Duodenal mucosa (tissue), 2 donors: ENCODE data around the gene LYSET.

Experiments used
- H3K27ac ChIP-seq: one replicate; pipeline ENCODE4 v1.7.0; 2013; ENCODE audit warnings: low read depth, low read length
- H3K27me3 ChIP-seq, 2 donors: one replicate each; pipeline ENCODE4 v1.7.0; 2013; ENCODE audit warnings: low read length in 2 of 2, control low read depth in 1 of 2; ENCODE audit not compliant: insufficient read depth in 2 of 2, control insufficient read depth in 1 of 2
- H3K36me3 ChIP-seq, 2 donors: one replicate each; pipeline ENCODE4 v1.7.0; 2013; ENCODE audit warnings: low read length in 2 of 2, control low read depth in 1 of 2; ENCODE audit not compliant: insufficient read depth in 2 of 2, control insufficient read depth in 1 of 2
- H3K4me1 ChIP-seq, 2 donors: one replicate each; pipeline ENCODE4 v1.7.0; 2013; ENCODE audit warnings: low read length in 2 of 2, control low read depth in 1 of 2; ENCODE audit not compliant: insufficient read depth in 2 of 2, control insufficient read depth in 1 of 2
- H3K4me3 ChIP-seq, 2 donors: one replicate each; pipeline ENCODE4 v1.7.0; 2013; ENCODE audit warnings: low read length in 2 of 2, low read depth in 1 of 2
- H3K9ac ChIP-seq, 2 donors: one replicate each; pipeline ENCODE4 v1.7.0; 2013; ENCODE audit warnings: low read length in 2 of 2, low read depth in 1 of 2
- H3K9me3 ChIP-seq, 2 donors: one replicate each; pipeline ENCODE4 v1.7.0; 2013; ENCODE audit warnings: low read length in 2 of 2, control low read depth in 1 of 2; ENCODE audit not compliant: control insufficient read depth in 1 of 2

Gene LYSET

DNA sequence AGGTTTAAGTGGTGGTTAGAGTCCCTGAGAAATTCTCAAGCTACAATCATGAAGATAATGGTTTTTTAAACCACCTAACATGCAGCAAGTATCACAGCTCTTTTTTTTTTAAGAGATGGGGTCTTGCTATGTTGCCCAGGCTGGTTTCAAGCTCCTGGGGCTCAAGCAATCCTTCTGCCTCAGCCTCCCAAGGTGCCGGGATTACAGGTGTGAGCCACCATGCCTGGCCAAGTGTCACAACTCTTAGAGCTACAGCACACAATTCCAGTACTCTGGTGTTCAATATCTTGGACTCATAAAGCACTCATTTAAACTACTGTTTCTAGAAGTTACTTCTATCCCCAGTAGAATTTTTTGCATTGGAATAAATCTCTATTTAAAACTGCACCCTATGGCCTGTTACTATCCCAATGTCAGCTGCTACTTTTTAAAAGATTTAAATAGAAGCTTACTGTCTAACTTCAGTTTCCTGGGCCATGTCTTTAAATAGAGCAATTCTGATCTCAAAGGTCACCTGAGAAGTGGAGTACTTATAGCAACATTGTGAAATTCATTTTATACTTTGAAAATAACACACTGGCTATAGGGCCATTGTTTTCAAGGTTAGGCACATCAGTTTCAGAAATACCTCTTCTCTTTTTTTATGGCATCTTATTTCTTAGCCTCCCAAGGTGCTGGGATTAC, 10.3 kb downstream of the LYSET start:
- Histone ChIP-seq H3K4me1 (no peaks in the 10 kb centered on the region), H3K27ac (no peak overlapping the region), H3K27me3 (no peaks in the 10 kb centered on the region), H3K36me3 (no peaks in the 10 kb centered on the region), H3K4me3 (no peak overlapping the region), H3K9ac (no peak overlapping the region), H3K9me3 (no peaks in the 10 kb centered on the region)

DNA sequence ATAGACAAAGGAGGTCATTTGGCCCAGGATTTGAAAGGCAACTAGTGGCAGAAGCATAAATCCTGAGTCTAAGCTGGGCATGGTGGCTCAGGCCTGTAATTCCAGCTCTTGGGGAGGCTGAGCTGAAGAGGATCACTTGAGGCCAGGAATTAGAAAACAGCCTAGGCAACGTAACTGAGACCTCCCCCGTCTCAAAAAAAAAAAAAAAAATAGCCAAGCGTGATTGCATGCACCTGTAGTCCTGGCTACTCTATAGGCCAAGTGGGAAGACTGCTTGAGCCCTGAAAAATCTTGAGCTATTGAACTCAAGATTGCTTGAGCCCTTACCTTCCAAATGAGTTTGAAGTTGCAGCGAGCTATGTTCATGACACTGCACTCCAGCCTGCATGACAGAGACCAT, 13.9 kb downstream of the LYSET start:
- H3K9ac ChIP-seq, result no peak overlapping the region
- no peak overlapping the region for H3K27ac ChIP-seq
- no peak overlapping the region for H3K4me3 ChIP-seq
- H3K36me3 ChIP-seq, result no peaks in the 10 kb centered on the region
- no peaks in the 10 kb centered on the region for H3K27me3 ChIP-seq
- no peaks in the 10 kb centered on the region for H3K9me3 ChIP-seq
- H3K4me1 ChIP-seq, result no peaks in the 10 kb centered on the region

DNA sequence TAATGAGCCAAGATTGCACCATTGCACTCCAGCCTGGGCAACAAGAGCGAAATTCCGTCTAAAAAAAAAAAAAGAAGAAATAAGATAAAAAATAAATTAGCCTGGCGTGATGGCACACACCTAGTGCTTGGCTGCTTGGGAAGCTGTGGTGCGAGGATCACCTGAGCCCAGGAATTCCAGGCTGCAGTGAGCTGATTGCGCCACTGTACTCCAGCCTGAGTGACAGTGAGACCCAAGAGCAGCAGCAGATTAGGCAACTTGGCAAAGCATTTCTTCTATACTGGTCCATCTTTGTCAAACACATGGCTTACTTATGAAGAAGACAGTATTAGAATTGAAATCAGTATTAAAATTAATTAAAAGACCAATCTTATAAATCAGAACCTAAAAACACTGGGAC, 15.4 kb downstream of the LYSET start:
- Histone ChIP-seq H3K4me3 (no peak overlapping the region), H3K9me3 (no peaks in the 10 kb centered on the region), H3K4me1 (peaks cover 0 to 4% of the 10 kb centered on the region in 2 donors), H3K9ac (no peak overlapping the region), H3K27ac (no peak overlapping the region), H3K36me3 (no peaks in the 10 kb centered on the region), H3K27me3 (no peaks in the 10 kb centered on the region)

DNA sequence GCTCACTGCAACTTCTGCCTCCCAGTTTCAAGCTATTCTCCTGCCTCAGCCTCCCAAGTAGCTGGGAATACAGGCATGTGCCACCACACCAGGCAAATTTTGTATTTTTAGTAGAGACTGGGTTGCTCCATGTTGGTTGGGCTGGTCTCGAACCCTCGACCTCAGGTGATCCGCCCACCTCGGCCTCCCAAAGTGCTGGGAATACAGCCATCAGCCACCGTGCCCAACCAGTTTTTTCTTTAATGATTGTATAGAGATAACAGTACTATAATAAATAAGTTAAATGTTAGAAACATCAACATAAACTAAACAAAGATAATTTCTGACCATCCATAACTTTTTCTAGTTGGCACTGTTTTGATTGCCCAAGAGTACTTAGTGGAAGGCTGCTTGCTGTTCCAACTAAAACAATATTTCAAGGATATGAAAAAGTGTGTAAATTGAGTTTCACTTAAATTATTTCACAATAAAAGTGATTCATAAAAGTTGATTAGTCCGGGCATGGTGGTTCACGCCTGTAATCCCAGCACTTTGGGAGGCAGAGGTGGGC, 16.1 kb downstream of the LYSET start:
- Histone ChIP-seq H3K9me3 (no peaks in the 10 kb centered on the region), H3K36me3 (no peaks in the 10 kb centered on the region), H3K4me3 (no peak overlapping the region), H3K27me3 (no peaks in the 10 kb centered on the region), H3K4me1 (peaks cover 0 to 11% of the 10 kb centered on the region in 2 donors), H3K9ac (no peak overlapping the region), H3K27ac (no peak overlapping the region)

DNA sequence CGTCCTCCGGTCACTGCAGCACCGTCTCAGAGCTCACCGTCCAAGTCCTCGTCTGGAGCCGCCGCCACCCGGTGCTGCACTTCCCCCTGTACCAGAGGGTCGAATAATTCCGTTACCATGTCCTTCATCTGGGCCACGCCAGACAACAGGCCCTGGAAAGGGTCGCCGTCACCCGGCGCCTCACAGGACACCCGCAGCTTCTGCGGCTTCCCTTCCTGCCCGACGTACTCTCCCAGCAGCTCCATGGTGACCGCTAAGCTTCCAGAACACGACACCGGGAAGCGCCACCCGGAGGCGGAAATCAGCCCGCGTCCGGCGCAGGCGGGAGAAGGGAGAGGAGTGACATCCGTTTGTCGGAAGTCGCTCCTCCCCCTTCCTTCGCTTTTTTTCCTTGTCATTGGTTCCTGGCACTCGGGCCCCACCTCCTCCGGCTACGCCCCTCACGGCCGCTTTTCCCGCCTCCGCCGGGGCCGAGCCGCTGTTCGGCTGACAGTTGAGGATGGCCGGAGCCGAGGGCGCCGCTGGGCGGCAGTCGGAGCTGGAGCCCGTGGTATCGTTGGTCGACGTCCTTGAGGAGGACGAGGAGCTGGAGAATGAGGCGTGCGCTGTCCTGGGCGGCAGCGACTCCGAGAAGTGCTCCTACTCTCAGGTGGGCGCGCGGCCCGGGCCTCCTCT, 21.8 kb downstream of the LYSET start, which contains the start of the genes GON7 and UBR7:
GON7 (minus strand) TSS at position 273 of the 675 bp plus-strand sequence; CDS start at position 245, 28 bp downstream.
UBR7 (plus strand) TSS at position 464 of the 675 bp plus-strand sequence; CDS start at position 500, 36 bp downstream.
- H3K36me3 ChIP-seq, result peaks cover under 1 to 1% of the 10 kb centered on the region in 2 donors
- peak within 1 kb of the TSS; percentile 69 to 89 for H3K9ac ChIP-seq
- peak within 1 kb of the TSS; percentile 86 for H3K27ac ChIP-seq
- H3K27me3 ChIP-seq, result no peaks in the 10 kb centered on the region
- peaks cover 5 to 18% of the 10 kb centered on the region in 2 donors for H3K4me1 ChIP-seq
- H3K9me3 ChIP-seq, result no peaks in the 10 kb centered on the region
- peak within 1 kb of the TSS; percentile 82 to 94 for H3K4me3 ChIP-seq

DNA sequence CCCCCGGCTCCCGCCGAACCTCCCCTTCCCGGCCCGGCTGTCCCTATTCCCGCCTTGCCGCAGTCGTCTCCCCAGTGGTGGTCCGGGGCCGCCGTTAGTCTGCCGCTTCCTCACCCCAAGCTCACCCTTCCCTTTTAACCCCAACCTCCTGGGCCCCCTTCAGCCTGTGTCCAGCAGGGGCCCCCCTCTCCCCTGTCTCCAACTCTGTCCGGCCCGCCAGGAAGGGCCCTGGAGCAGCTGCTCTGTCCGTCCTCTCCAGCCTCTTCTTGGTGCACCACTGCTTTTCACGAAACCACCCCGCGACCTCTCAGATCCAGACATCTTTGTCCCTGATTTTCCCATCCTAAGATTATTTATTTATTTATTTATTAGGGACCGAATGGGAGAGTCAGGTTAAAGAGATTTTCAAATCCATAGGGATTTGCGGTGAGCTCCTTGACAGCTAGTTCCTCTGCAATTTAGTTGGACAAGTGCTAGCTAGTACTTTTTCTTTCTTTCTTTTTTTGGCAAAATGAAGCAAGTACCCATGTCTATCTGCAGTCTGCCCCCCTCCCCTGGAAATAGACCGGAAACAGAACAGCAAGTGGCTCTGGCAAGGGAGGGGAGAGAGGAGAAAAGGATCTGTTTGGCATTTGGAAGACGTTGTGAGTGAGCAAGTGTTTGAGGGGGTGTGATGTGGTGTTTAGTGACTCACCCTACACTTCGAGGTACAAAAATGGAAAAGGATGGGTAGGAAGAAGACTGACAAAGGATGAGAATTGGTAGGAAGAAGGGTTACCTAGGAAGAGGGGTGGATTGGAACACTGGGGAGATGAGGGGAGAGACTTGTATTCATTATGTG, 22.6 kb downstream of the LYSET start:
- Histone ChIP-seq H3K4me3 (peak overlapping the region; percentile 82 to 94), H3K36me3 (peaks cover 7 to 9% of the 10 kb centered on the region in 2 donors), H3K27me3 (no peaks in the 10 kb centered on the region), H3K9me3 (no peaks in the 10 kb centered on the region), H3K4me1 (peaks cover 5 to 18% of the 10 kb centered on the region in 2 donors), H3K27ac (peak overlapping the region; percentile 81), H3K9ac (peak overlapping the region; percentile 68 to 89)

DNA sequence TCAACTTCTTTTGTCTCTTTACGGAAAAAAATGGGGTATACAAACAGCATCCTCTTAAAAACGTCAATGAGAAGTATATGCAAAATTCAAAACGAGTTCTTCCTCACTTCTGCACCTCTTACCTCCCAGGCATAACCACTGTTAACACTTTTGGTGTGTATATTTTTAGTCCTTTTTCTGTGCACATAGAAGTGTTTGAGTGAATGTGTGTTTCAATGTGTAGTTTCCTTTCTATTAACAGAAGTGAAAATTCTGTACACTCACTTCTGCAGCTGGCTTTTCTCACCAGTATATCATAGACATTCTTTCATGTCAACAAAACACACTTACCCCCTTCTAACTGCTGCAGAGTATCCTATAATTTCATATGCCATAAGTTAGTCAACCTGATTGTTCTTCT, 27.3 kb downstream of the LYSET start:
- Histone ChIP-seq H3K4me3 (no peak overlapping the region), H3K9me3 (no peaks in the 10 kb centered on the region), H3K36me3 (peaks cover 15 to 51% of the 10 kb centered on the region in 2 donors), H3K27ac (no peak overlapping the region), H3K27me3 (no peaks in the 10 kb centered on the region), H3K9ac (no peak overlapping the region), H3K4me1 (peaks cover 5 to 7% of the 10 kb centered on the region in 2 donors)

DNA sequence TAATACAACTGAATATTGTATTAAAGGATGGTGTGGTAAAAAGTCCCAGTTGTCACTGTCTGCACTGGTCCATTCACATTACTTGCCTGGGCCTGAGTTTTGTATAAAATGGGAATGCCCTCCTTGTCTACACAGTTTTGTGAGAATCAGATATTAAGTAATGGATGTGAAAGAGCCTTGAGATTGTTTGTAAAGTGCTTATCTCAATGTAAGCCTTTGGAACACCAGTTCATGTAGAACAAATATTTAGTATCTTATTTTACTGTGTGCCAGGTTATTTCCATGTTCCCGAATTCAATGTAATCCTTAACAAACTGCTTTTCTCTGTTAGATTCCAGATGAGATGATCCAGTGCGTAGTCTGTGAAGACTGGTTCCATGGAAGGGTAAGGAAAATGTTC, 29.5 kb downstream of the LYSET start:
- Histone ChIP-seq H3K4me3 (no peak overlapping the region), H3K36me3 (peaks cover 21 to 51% of the 10 kb centered on the region in 2 donors), H3K9ac (no peak overlapping the region), H3K9me3 (no peaks in the 10 kb centered on the region), H3K27ac (no peak overlapping the region), H3K27me3 (no peaks in the 10 kb centered on the region), H3K4me1 (no peaks in the 10 kb centered on the region)

DNA sequence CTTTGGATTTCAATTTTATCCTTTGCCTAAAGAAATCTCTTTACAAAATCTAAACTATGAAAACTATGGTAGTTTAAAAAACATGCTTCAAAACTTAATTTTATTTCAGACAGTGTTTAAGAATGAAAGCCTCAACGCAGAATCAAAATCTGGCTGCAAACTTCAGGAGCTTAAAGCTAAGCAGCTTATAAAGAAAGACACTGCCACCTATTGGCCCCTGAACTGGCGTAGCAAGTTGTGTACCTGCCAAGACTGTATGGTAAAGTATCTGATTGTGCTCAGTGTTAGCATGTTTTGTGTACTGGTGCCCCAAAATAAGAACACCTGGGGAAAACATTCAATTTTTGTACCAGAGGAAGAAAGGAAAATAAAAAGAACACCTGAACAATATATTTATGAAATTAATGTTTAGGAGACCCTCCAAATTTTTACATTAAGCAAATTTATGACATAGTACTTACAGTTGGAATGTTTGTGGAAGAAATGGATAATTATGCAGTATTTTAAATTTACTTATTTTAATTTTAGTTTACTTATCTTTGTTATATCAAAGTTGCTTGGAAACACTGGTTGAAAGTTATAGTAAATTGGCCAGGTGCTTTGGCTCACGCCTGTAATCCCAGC, 34.1 kb downstream of the LYSET start:
- Histone ChIP-seq H3K4me3 (no peak overlapping the region), H3K9me3 (no peaks in the 10 kb centered on the region), H3K4me1 (no peaks in the 10 kb centered on the region), H3K27ac (no peak overlapping the region), H3K36me3 (peaks cover 23 to 52% of the 10 kb centered on the region in 2 donors), H3K27me3 (no peaks in the 10 kb centered on the region), H3K9ac (no peak overlapping the region)
